Stimulated activated CD8-positive, alpha-beta memory T cell treated with anti-CD3 and anti-CD28 coated beads, Interleukin-2, amount 100 ng/mL, for 1 hour (primary cell): ENCODE results near the gene SLC39A5.
"Not testable (repeated sequence)": the region's sequence is repeated elsewhere in the genome, so short reads cannot be mapped to it uniquely, and the experiment has no call there.

Experiments used
- DNase-seq, 2 donors: peaks; one replicate each; pipeline ENCODE4 v3.0.0-alpha.2; 2020; ENCODE audit warnings: low read depth in 2 of 2

Gene SLC39A5, protein sequence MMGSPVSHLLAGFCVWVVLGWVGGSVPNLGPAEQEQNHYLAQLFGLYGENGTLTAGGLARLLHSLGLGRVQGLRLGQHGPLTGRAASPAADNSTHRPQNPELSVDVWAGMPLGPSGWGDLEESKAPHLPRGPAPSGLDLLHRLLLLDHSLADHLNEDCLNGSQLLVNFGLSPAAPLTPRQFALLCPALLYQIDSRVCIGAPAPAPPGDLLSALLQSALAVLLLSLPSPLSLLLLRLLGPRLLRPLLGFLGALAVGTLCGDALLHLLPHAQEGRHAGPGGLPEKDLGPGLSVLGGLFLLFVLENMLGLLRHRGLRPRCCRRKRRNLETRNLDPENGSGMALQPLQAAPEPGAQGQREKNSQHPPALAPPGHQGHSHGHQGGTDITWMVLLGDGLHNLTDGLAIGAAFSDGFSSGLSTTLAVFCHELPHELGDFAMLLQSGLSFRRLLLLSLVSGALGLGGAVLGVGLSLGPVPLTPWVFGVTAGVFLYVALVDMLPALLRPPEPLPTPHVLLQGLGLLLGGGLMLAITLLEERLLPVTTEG

DNA sequence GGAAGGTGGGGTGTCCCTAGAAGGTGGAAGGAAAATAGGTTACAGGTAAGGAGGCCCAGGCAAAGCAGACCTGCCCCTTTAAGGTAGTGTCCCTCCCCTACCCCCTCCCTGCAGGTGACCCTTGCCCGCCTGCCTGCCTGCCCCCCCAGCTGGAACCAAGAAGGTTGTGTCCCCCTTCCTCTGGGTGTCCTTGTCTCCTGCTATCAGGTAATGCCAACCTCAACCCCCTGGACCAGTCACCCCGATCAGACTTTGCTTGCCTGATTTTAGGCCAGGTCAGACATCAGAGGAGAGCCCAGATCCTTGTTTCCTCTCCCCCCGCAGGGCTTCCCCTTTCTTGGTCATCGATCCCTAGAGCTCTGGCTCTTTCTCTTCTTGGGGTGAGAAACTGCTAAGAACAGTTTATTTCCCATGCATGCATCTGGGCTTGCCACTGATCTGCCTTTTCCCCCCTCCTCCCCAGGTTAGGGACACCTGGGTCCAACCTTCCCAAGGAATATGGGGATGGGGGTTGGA, at the start of gene SLC39A5:
TSS of gene SLC39A5 (plus strand) at position 136 of the 516 bp plus-strand sequence. CDS start 1,224 bp downstream, outside the sequence.
- DNase-seq: no peak

DNA sequence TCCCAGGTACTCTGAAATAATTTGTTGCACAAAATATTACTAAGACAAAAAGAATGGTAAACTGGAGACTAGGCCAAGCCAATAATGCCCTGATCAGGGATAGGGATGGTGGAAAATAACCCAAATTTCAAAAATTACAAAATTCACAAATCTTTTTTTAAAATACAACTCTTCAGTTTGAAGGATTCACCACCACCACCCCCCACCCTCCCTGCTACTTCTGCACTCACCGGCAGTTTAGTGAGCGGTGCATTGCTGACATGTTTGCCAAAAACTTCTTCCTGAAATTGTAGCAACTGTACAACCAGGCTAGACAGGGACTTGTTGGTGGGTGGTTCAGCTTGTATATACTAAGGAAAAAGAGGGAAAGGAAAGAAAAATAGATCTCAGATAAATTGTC, 42.9 kb upstream of the SLC39A5 start:
- DNase-seq: no peak

DNA sequence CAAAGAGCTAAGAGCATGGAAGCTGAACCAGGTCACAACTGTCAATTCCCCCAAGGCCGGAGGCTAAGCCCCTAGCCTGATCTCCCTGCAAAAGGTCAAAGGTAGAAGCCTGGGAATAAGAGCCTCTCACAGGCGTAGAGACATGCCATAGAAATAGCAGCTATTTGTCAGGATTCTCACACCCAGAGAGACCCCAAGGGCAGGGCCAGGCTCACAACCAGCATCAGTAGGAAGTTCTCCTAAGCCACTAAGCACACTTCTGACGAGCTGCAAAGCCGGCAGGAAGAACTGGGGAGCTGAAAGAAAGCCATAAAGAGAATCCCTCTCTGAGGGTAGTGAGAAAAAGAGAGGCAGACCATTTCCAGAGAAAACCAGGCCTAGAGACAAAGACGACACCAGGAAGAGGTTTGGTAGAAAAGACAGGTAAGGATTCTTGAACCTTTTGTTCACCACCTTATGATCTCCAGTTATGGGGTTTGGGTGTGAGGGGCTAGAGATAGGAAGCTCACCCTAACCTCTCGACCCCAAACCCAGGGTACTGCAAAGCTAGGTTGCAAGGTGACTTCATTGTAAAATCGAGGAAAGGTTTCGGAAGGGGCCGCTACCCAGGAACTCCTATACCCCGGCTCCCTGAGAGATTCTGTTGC, 41.6 kb upstream of the SLC39A5 start:
- no peak for DNase-seq

DNA sequence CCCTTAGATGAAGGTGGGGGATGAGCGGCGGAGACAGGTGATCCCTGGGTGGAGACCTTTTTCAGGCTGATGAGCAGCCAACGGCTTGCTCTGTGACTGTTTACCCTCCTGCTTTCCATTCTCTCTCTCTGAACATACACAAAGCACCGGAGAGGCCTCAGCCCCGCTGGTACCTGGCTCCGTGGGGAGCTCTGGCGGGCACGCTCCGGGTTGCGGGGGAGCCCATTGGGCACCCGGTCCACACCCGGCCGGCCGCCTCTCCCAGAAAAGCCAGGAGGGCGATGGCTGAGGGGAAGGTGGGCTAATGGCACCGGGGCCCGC, 41.1 kb upstream of the SLC39A5 start:
- DNase-seq: peak in 1 of 2 donors; percentile 7

DNA sequence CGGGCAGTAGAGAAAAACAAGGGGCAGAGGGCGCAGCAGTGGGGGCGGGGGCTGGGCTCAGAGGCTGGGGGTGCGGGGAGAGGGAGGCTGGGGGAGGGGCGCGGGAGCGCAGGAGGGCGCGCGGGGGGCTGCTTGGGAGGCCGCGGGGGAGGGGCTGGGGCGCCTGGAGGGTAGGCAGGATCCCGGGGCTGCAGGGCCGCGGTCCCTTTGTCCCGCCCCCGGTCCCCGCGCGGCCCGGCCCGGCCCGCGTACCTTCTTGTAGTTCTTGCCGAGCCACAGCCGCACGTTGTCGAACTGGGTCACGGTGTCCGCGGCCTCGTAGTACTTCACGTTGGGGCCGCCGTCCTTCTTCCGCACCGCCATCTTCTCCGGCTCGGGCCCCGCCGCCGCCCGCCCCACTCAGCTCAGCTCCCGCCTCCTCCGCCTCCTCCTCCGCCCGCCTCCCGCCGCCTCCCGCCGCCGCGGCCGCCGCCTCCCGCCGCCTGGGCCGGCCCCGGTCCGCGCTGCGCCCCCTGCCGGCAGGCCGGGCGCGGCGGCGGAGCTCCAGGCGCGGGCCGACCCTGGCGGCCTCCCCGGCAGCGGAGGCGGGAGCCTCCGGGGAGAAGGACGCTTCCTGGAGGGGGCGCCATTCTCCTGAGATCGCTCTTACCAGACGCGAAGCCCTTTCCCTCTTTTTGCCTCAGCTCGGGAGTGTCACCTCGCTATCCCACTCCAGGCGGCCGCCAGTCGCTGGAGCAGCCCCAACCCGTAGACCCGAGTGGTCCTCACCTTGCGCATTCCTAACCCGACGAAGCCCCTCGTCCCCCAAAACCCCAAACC, 40.5 kb upstream of the SLC39A5 start, which contains the start of gene SMARCC2:
TSS of gene SMARCC2 (minus strand) at position 385 of the 819 bp plus-strand sequence. CDS start at position 363, 22 bp downstream.
- peak; percentile 64 to 71 for DNase-seq

DNA sequence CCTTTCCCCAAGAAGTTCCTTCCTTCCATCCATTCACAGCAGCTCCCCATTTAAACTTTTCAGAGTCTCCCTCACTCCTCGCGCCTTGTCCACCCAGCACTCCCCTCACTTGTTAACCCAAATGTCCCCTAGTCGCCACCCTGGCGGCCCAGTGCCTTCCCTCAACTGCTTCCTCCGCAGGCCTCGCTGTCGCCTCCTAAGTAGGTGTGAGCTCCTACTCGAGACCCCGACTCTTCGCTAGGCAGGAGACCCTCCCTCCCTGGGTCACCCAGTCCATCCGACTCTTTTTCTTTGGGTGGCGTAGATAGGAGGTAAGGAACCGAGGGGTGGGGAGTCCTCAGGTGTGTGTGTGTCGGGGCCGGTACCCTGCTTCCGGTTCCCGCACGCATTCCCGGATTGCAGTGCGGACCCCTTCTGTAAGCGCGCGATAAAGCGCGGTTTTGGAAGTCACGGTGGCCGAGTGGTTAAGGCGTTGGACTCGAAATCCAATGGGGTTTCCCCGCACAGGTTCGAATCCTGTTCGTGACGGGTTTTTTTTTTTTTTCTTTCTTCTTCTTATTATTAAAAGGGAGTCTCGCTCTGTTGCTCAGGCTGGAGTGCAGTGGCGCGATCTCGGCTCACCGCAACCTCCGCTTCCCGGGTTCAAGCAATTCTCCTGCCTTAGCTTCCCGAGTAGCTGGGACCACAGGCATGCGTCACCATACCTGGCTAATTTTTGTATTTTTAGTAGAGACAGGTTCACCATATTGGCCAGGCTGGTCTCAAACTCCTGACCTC, 39.7 kb upstream of the SLC39A5 start:
- peak; percentile 39 to 50 for DNase-seq

DNA sequence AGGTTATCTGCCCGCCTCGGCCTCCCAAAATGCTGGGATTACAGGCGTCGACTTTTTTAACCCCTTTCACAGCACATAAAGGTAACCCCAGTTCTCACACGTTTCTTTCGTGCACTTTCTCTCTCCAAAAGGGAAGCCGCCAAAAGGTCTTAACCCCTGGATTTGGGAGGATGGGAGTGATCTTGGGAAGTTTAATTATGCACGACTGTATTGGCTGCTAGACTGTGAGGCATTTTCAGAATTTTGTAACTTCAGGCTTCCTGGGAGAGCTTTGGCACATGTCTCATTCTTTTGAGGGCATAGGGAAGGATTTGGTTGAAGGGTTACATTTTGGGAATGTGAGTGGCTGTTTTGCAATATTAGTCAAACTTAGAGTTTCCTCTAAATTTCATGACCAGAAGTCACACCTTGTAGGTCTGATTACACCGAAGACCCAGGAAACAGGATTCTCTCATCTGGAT, 39.1 kb upstream of the SLC39A5 start:
- DNase-seq: no peak

DNA sequence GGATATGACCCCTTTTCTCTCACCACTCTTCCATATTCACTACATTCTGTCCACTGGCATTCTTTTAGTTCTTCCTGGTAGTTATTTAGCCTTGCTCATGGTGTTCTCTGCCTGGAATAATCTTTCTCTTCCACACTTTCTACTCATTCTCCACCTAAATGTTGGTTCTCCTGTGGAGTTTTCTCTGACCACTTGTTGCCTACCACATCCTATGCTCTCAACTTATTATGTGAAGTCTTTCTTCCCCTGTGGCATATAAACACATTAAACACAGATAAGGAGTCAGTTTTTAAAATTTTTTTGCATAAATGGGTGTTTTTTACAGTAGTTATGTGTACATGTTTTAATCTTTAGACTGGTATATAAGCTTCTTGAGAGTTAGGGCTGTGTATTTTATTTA, 37.3 kb upstream of the SLC39A5 start:
- no peak for DNase-seq

DNA sequence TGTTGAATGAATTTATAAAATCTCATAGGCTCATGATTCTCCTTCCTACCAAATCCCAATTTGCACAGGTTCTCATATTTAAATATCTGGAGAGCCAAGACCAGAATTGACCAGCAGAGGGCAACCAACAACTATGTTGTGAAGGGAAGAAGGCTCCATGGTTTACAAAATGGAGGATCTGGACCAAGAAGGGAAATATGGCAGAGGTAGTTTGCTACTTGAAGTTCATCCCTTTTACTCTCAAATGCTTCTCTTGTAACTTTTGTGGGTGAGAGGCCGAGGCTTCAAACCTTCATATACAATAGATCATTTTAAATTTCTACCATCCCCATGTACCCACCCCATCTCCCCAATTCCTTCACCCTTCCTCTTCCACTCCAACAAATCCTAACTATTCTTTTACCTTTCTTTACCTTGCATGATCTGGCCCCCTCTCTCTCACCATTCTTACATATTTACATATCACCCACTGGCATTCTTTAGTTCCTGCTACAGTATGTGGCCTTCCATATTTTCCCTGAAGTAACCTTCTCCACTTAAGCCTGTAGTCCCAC, 36.7 kb upstream of the SLC39A5 start:
- DNase-seq: peak; percentile 37 to 54

DNA sequence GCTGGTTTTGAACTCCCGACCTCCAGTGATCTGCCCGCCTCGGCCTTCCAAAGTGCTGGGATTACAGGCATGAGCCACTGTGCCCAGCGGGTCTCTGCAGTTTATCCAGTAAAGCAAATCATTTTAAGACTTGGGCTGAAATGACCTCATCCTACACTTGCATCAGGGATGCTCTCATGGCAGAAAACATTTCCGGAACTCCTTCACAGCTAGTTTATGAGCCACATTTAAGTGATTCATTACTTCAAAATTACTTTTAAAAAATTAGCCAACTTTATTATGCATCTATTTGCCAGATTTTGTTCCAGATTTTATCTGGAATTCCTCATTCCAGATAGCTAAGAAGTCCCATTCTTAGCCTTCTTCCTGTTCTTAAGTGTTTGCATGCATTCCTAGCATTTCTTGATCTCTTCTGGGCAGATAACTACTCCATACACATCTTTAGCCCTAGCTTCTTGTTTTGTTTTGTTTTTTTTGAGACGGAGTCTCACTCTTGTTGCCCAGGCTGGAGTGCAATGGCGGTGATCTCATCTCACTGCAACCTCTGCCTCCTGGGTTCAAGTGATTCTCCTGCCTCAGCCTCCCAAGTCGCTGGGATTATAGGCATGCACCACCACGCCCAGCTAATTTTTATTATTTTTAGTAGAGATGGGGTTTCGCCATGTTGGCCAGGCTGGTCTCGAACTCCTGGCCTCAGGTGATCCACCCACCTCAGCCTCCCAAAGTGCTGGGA, 32.9 kb upstream of the SLC39A5 start:
- DNase-seq: not testable (repeated sequence)

DNA sequence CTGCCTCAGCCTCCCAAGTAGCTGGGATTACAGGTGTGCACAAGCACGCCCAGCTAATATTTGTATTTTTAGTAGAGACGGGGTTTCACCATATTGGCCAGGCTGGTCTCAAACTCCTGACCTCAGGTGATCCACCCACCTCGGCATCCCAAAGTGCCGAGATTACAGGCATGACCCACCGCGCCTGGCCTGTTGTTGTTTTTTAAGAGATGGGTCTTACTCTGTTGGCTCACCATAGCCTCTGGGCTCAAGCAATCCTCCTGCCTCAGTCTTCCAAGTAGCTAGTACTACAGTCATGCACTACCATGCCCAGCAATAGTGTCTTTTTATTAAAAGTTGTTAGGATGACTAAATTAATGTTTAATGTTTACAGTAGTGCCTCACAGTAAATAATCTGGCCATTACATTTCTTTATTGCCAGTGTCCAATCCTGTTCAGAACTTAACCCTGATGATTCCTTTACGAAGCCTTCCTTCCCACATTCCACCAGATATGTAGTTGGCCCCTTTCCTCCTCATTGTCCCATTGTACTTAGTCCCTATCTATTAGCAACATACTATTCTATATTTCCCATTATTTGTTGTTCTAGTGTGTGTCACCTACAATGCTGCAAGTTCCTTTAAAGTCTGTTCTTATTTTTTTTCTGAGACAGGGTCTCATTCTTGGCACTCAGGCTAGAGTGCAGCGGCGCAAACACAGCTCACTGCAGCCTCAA, 31.8 kb upstream of the SLC39A5 start:
- DNase-seq: no peak

DNA sequence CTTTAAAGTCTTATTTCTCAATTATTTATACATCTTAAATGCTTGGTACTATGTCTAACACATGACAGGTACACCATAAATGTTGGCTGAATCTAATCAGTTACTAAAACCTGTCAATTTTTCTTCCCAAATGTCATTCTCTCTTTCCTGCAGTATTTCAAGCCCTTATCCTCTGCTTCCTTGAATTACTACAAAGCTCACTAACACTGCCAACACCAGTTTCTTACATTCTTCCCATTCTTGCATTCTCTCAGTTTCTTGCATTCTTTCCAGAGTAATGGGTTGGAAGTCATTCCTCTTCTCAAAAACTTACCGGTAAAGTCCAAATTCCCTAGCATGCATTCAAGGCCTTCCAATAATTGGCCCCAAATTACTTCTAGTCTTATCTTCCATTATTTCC, 31.0 kb upstream of the SLC39A5 start:
- DNase-seq: no peak

DNA sequence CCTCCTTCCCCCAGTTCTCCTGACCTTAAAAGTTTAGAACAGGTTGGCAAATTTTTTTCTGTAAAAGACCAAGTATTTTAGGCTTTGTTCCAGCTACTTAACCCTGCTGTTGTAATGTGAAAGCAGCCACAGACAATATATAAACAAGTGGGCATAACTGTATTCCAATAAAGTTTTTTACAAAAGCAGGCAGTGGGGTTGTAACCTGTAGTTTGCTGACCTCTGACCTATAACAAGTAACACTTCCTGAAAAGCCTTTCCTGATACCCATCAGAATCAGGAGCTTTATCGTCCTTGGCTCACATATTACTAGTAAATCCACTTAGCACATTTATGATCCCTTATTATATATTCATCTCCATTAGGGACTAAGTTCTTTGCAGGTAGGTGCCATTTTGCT, 27.5 kb upstream of the SLC39A5 start:
- DNase-seq: no peak

DNA sequence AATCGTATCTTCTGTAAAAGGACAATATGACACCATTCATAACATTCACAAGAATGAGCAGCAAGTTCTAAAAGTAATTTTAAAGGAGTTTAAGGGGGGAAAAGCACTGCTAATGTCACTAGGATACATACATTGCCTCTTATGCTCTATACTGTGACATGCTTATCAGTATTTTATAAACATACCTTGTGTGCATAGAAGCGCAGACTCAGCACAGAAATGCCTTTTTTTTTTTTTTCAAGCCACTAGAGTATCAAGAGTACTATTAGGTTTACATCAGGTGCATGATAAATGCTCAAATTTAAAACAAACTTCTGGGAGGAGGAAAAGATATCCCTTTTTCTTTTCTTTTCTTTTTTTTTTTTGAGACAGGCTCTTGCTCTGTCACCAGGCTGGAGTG, 27.0 kb upstream of the SLC39A5 start:
- no peak for DNase-seq

DNA sequence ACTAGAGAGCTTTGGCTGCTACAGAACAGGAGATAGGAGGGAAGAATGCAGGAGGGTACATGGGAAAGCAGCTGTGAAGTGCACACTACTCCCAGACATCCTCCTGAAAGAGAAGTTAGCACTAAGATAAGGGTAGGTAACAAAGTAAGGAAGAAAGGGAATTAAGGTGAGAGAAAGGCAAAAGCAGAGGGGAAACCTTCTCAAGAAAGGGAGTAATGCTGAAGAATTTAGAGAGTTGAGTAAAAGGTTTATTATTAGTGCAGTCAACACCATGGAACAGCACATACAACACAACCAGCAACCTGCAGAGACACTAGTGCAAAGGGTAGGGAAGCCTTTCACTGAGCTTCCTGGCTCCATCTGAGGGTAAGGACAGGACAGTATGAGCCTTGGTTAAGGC, 25.6 kb upstream of the SLC39A5 start:
- DNase-seq: no peak

DNA sequence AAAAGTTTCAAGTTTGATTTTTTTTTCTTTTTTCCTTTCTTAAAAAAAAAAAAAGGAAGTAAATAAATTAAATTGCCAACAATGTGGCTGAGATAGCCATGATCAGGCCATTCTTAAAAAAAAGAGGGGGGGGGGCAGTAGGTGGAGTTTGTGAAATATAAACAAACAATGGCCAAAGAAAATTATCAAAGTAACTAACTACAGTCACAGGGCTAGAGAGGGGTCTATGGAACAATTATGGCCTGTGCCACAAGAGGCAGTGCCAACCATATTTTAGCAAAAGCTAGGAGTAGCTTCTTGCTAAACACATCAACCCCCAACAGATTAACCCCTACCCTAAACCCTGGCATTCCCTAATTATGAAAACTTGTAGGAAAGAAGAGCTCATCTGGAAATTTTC, 24.4 kb upstream of the SLC39A5 start:
- DNase-seq: no peak

DNA sequence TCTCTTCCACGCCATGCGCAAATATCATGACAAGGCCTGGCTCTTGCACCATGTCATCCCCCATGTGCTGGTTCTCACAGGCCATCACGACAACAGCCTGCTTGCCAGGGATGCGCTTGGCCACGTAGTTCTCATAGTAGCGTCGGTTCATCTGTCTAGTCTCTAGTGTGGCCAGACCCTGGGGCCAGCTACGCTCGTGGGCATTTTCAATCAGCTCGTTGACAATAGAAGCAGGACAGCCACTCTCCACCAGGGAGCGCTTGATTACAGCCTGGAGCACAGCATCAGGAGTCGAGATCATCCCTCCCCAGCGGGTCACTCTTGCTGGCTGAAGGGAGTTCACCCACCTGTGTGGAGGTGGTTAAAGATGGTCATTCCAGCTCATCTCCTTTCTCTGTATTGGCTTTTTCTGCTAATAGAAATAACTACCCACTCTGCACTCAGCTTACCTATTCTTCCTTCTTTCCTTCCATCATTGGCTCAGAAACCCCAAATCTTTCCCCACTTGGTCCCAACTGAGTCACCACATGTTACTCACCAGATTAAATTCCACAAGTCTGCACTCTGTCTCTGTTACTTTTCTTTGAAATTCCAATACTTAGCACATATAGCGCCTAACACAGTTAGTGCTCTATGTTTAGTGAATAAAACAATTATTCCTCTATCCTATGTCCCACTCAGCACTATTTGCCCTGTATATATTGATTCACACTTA, 23.2 kb upstream of the SLC39A5 start:
- no peak for DNase-seq

DNA sequence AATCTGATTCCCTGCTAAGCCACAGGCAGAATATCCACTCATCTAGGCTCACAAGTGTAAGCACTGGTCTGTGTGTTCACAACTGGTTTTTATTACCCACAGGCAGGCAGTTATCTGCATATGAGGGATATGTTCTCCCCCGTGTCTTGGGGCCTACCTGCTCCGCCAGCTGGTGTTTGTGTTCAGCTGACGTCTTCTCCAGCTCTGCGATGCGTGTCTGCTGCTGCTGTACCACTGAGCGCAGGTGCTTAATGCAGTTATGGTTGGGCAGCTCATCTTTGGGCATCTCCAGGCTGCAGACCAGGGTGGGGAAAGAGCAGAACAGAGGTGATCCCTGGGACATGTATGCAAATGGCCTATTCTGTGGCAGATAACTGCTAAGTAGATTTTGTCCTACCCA, 21.8 kb upstream of the SLC39A5 start:
- no peak for DNase-seq

DNA sequence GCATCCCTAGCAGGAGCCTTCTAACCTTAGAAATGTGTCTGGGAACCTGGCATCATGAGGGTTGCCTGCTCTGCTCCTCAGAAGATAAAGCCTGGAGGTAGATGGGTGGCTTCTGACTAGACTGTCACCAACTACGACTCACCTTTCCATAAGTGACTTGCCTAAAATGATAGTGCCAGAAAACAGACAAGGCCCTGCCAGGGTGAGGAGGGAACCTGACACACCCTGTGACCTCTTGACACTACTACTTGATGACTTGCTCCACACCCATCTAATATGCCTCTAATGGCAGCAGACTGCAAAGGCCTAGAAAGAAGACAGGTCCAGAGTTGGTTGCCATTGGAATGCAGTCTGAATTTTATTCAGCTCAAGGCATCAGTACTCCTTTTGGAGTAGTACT, 17.5 kb upstream of the SLC39A5 start:
- DNase-seq: no peak
